ENCODE measurements around the gene RTKN.

The RTKN gene

GRCh38 chr2:74415762-74416395 lies 25.9 kb downstream of the RTKN start:
- no peak for DNase-seq

GRCh38 chr2:74414881-74415761 lies 26.6 kb downstream of the RTKN start:
- peak; percentile 23 for DNase-seq

GRCh38 chr2:74414441-74414840 lies 27.3 kb downstream of the RTKN start:
- DNase-seq: no peak

GRCh38 chr2:74413001-74413698 lies 28.6 kb downstream of the RTKN start:
- DNase-seq: no peak

GRCh38 chr2:74407682-74408081 lies 34.1 kb downstream of the RTKN start:
- DNase-seq: no peak

- DNase-seq: no peak
These were observed 35.7 kb downstream of the RTKN start for GRCh38 chr2:74406035-74406434.

GRCh38 chr2:74401891-74402290 lies 39.8 kb downstream of the RTKN start:
- DNase-seq: no peak

- DNase-seq: no peak
These were observed 42.0 kb downstream of the RTKN start for GRCh38 chr2:74399785-74400184.

- no peak for DNase-seq
These were observed 45.6 kb downstream of the RTKN start for GRCh38 chr2:74396149-74396548.

- DNase-seq: no peak
These were observed 48.2 kb downstream of the RTKN start for GRCh38 chr2:74393525-74393924.

- DNase-seq: no peak
These were observed 49.3 kb downstream of the RTKN start for GRCh38 chr2:74392449-74392743.

- peak; percentile 92 for DNase-seq
These were observed 49.9 kb downstream of the RTKN start for GRCh38 chr2:74391580-74392448.

- no peak for DNase-seq
These were observed 50.5 kb downstream of the RTKN start for GRCh38 chr2:74391209-74391579.

- DNase-seq: no peak
These were observed 51.1 kb downstream of the RTKN start for GRCh38 chr2:74390606-74391005.

- no peak for DNase-seq
These were observed 54.4 kb downstream of the RTKN start for GRCh38 chr2:74387346-74387745.

- no peak for DNase-seq
These were observed 56.3 kb downstream of the RTKN start for GRCh38 chr2:74385396-74385795.

GRCh38 chr2:74384051-74384450 lies 57.7 kb downstream of the RTKN start:
- DNase-seq: no peak

GRCh38 chr2:74383254-74383653 lies 58.5 kb downstream of the RTKN start:
- no peak for DNase-seq

- DNase-seq: no peak
These were observed 60.0 kb downstream of the RTKN start for GRCh38 chr2:74381751-74382150.

- DNase-seq: no peak
These were observed 61.6 kb downstream of the RTKN start, which contains the start of gene DCTN1 for GRCh38 chr2:74379851-74380789. DCTN1 (minus strand) TSS chr2:74380311; CDS start chr2:74380037, 274 bp downstream.

GRCh38 chr2:74378007-74378406 lies 63.7 kb downstream of the RTKN start:
- no peak for DNase-seq

GRCh38 chr2:74375838-74376237 lies 65.9 kb downstream of the RTKN start:
- no peak for DNase-seq

All from CD4-positive, alpha-beta T cell treated with Interferon gamma for 1 hour (primary cell).